IgD-negative memory B cell (primary cell): ENCODE data around the gene MYL3. TPM values are rescaled to one million over a fixed set of nuclear protein-coding genes. Genes with fewer than 3 reads are reported as not detected.
"Not testable (repeated sequence)": the region's sequence is repeated elsewhere in the genome, so short reads cannot be mapped to it uniquely, and the experiment has no call there.

Experiments used
- H3K27ac Mint-ChIP-seq, 3 donors: one replicate each; pipeline ENCODE4 v1.8.0; 2020 to 2022; ENCODE audit warnings: mild to moderate bottlenecking in 3 of 3, mixed read lengths in 3 of 3, moderate library complexity in 1 of 3
- H3K27me3 Mint-ChIP-seq: one replicate; pipeline ENCODE4 v1.8.0; 2021; ENCODE audit warnings: mixed read lengths
- H3K36me3 Mint-ChIP-seq: one replicate; pipeline ENCODE4 v1.8.0; 2020; ENCODE audit warnings: mild to moderate bottlenecking, mixed read lengths
- H3K4me1 Mint-ChIP-seq, 3 donors: one replicate each; pipeline ENCODE4 v1.8.0; 2020 to 2022; ENCODE audit warnings: mixed read lengths in 3 of 3, mild to moderate bottlenecking in 1 of 3
- H3K4me3 Mint-ChIP-seq, 4 donors: one replicate each; pipeline ENCODE4 v1.8.0; 2020 to 2022; ENCODE audit warnings: mild to moderate bottlenecking in 4 of 4, mixed read lengths in 4 of 4, moderate library complexity in 3 of 4
- H3K9me3 Mint-ChIP-seq, 3 donors: one replicate each; pipeline ENCODE4 v1.8.0; 2020 to 2021; ENCODE audit warnings: mixed read lengths in 3 of 3, mild to moderate bottlenecking in 1 of 3
- polyA plus RNA-seq: library from polyadenylated mRNA; unstranded; fragments of 300-500 nt; fragmentation: Illumina TruSeq; gene quantifications from one replicate; pipeline ENCODE4 v1.2.3, GENCODE V29; 2021

Gene MYL3
- not detected for polyA plus RNA-seq

DNA sequence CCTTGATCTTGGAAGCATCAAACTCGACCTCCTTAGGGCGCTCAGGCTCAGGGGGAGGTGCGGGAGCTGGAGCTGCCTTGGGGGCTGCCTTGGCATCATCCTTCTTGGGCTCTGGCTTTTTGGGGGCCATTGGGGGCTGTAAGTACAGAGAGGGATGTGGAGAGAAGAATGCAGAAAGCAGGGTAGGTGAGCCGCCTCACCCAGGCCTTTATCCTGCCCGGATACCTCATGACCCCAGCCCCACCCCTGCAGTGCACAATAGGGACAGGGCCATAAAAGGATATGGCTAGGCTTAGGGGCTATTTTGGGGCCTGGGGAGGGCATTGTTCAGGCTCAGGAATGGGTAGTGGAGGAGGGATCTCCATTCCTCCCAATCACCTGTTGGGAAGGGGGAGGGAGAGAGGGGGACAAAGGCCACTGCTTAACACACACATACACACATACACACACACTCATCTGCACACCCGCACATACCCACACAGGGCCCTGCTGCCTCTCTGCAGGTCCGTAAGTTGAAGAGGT, at the start of gene MYL3:
TSS of gene MYL3 (minus strand) at position 184 of the 522 bp plus-strand sequence. CDS start at position 130, 54 bp downstream.
- Mint-ChIP-seq H3K9me3 (no peaks in the 10 kb centered on the region), H3K27ac (peak within 1 kb of the TSS in 1 of 3 donors; percentile 2), H3K4me1 (no peaks in the 10 kb centered on the region), H3K27me3 (peaks cover 5% of the 10 kb centered on the region), H3K36me3 (no peaks in the 10 kb centered on the region), H3K4me3 (no peak within 1 kb of the TSS)

DNA sequence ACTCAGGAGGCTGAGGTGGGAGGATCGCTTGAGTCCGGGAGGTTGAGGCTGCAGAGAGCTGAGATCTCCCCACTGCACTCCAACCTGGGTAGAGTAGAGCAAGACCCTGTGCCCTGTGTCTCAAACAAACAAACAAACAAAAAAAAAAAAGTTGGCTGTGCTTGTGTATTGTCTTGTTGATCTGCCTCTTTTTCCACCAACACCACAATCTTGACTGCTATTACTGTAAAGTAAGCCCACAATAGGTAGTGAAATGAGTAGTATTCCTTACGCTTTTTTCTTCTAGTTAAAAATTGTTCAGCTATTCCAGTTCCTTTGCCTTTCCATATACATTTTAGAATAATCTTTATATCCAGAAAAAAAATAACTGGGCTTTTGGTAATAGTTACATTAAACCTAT, 49.7 kb upstream of the MYL3 start:
- H3K36me3 Mint-ChIP-seq = peaks cover 3% of the 10 kb centered on the region
- H3K27ac Mint-ChIP-seq = peak overlapping the region in 1 of 3 donors; percentile 19
- H3K27me3 Mint-ChIP-seq = no peaks in the 10 kb centered on the region
- H3K4me1 Mint-ChIP-seq = peaks cover 0 to 5% (median 4%) of the 10 kb centered on the region in 3 donors
- H3K9me3 Mint-ChIP-seq = no peaks in the 10 kb centered on the region
- no peak overlapping the region for H3K4me3 Mint-ChIP-seq

DNA sequence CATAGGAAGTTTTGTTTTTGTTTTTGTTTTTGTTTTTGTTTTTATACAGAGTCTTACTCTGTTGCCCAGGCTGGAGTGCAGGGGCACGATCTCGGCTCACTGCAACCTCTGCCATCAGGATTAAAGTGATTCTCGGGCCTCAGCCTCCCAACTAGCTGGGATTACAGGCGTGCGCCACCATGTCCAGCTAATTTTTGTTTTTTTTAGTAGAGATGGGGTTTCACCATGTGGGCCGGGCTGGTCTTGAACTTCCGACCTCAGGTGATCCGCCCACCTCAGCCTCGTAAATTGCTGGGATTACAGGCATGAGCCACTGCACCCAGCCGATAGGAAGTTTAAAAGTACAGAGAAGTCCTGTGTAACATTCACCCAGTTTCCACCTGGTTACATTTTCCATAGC, 47.7 kb upstream of the MYL3 start:
- not testable (repeated sequence) for H3K4me3 Mint-ChIP-seq, H3K9me3 Mint-ChIP-seq, H3K4me1 Mint-ChIP-seq, H3K27ac Mint-ChIP-seq, H3K27me3 Mint-ChIP-seq, H3K36me3 Mint-ChIP-seq

GRCh38 chr3:46910166-46910760, 47.0 kb upstream of the MYL3 start:
- Mint-ChIP-seq H3K9me3 (no peaks in the 10 kb centered on the region), H3K36me3 (no peaks in the 10 kb centered on the region), H3K27me3 (no peaks in the 10 kb centered on the region), H3K4me1 (peaks cover 0 to 5% (median 4%) of the 10 kb centered on the region in 3 donors), H3K4me3 (no peak overlapping the region), H3K27ac (no peak overlapping the region)

DNA sequence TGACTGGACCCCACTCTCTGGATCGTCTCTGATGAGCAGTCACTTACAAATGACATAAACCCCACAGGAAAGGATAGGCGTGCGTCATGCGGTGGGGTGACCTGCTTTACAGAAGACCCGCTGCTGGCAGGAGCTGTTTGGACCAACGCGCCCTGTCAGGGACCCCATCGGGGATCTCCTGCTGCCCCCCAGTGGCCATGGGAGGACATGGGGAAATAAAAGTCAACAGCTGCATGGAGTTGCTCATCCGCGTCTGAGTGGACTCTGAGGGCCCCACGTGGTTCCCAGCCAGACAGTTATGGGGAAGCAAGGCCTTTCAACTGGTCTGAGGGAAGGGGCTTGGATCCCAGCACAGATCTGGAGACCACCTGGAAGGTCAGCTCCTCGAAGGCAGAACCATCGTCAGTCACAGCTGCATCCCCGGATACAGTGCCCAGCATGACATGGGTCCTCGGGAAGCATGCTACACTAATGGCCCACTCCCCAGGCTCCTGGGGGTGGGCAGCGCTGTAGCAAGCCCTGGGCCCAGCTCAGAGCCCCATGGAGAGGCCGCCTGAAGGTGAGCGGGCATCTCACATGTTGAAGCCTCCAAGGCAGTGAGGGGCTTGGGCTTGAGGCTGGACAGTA, 46.4 kb upstream of the MYL3 start:
- Mint-ChIP-seq H3K27me3 (no peaks in the 10 kb centered on the region), H3K4me3 (peak overlapping the region in 2 of 4 donors; percentile 16 to 69), H3K36me3 (no peaks in the 10 kb centered on the region), H3K4me1 (peaks cover 0 to 5% (median 4%) of the 10 kb centered on the region in 3 donors), H3K27ac (peak overlapping the region in 2 of 3 donors; percentile 29 to 46), H3K9me3 (no peaks in the 10 kb centered on the region)

DNA sequence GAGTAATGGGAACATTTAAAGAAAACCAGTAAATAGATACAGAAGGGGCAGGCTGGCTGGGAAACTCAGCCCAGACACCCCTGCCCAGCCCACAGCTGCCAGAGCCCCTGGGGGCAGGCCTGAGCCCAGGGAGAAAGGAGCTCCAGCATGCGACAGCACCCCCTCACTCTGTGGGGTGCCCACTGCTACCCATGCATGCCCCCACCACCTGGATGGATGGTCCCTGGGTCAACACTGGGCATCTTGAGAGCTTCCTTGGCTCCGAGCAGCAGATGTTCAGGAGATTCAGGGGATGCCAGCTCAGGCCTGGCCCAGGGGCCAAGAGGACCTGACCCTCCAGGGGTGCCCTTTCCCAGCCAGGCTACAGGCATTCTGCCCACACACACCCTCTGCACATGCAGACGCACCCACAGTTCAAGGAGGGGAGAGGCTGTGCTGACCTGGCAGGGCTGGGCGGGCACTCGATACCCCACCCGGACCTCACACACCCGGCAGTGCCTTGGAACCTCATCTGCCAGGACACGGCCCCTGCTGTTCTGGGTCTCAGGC, 45.8 kb upstream of the MYL3 start:
- Mint-ChIP-seq H3K9me3 (no peaks in the 10 kb centered on the region), H3K36me3 (no peaks in the 10 kb centered on the region), H3K27ac (peak overlapping the region in 2 of 3 donors; percentile 29 to 46), H3K4me3 (no peak overlapping the region), H3K4me1 (peaks cover 0 to 5% (median 4%) of the 10 kb centered on the region in 3 donors), H3K27me3 (no peaks in the 10 kb centered on the region)

GRCh38 chr3:46908294-46908985, 45.2 kb upstream of the MYL3 start:
- Mint-ChIP-seq H3K4me1 (peaks cover 0 to 5% (median 4%) of the 10 kb centered on the region in 3 donors), H3K9me3 (no peaks in the 10 kb centered on the region), H3K27ac (no peak overlapping the region), H3K36me3 (no peaks in the 10 kb centered on the region), H3K4me3 (no peak overlapping the region), H3K27me3 (no peaks in the 10 kb centered on the region)

DNA sequence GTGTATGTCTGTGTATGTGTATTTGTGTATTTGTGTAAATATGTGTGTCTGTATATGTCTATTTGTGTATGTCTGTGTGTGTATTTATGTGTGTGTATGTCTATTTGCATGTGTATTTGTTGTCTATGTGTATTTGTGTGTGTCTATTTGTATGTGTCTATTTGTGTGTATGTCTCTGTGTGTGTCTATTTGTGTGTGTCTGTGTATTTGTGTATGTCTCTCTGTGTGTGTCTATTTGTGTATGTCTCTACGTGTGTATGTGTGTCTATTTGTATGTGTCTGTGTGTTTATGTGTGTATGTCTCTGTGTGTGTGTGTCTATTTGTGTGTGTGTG, 44.7 kb upstream of the MYL3 start:
- H3K4me1 Mint-ChIP-seq = peaks cover 0 to 5% (median 4%) of the 10 kb centered on the region in 3 donors
- no peaks in the 10 kb centered on the region for H3K27me3 Mint-ChIP-seq
- H3K4me3 Mint-ChIP-seq = no peak overlapping the region

DNA sequence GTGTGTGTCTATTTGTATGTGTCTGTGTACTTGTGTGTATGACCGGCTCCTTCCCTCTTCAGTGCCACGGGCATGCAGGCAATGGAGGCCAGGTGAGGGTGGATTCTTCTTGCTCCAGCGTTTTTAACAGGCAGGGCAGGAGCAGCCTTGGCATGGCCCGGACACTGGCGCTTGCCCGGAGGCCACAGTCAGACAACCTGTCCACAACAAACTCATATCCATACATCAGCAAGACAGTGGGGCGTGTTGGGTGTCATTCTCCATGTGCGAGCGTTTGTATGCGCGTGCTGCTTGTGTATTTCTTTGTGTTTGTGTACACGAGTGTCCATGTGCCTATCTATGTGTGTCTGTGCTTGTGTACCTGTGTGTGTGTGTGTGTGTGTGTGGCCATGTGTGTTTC, 44.0 kb upstream of the MYL3 start:
- Mint-ChIP-seq H3K4me3 (no peak overlapping the region), H3K27ac (no peak overlapping the region), H3K27me3 (no peaks in the 10 kb centered on the region), H3K4me1 (peaks cover 0 to 5% (median 4%) of the 10 kb centered on the region in 3 donors), H3K9me3 (no peaks in the 10 kb centered on the region), H3K36me3 (no peaks in the 10 kb centered on the region)

More for the DNA sequence above, 44.7 kb upstream of the MYL3 start:
- Mint-ChIP-seq H3K27ac (no peak overlapping the region), H3K9me3 (no peaks in the 10 kb centered on the region), H3K36me3 (no peaks in the 10 kb centered on the region)

DNA sequence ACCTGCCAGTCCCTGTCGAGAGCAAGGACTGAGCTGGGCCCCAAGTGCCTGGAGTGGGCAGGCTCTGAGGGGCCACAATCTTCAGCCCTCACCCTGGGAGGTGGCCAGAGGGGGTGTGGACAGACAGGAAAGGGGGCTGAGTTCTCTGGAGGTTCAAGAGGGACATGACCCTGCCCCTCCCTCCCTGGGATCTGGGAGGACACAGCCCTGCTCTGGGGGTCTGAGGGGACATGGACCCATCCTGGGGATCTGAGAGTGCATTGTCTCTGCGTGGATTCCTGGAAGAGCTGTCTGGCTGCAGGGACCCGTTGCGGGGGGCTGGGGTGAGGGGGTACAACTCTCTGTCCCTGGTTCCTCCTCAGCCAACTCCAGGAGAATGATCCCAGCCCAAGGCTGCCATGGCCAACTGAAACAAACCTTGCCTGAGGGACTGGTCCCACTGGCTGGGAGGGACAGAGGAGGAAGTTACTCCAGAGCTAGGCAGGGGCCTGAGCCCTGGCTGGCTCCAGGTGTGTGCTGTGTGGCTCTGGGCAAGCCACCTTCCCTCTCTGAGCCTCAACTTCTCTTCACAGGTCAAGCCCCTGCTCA, 43.3 kb upstream of the MYL3 start:
- Mint-ChIP-seq H3K4me3 (no peak overlapping the region), H3K27ac (no peak overlapping the region), H3K27me3 (no peaks in the 10 kb centered on the region), H3K9me3 (no peaks in the 10 kb centered on the region), H3K36me3 (no peaks in the 10 kb centered on the region), H3K4me1 (peaks cover 0 to 5% (median 4%) of the 10 kb centered on the region in 3 donors)

DNA sequence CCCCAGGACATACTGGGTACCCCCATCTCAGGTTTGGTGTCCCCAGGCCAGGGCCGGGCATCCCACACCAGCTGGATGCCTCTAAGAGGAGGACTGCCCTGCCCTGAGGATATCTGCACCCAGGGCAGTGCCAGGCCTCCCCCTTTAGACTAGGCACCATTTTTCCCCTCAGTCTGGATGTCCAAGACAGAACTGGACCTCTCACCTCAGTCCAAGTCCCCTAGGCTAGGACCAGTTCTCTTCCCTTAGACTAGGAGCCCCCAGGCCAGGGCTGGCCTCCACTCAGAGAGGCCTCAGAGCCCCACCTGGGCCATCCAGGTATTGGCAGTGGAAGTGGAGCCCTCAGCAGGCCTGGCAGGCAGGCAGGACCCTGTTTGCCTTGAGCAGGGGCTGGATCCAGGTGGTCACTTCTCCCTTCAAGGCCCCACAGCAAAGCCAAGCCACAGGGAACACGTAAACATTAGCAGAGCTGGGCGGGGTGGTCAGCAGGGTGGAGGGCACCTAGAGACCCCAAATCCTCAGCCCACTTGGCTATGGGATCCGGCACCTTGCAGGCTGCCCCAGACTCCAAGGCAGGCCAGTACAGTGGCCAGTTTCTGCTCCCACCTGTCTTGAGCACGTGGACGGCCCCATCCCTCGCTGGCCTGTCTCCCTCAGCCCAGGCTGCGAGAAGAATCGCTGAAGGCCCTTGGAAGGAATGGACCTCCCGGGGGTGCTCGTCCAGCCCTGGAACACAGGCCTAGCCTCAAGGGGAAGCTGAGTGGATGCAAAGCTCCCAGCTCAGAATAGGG, 42.6 kb upstream of the MYL3 start:
- Mint-ChIP-seq H3K27me3 (no peaks in the 10 kb centered on the region), H3K4me3 (no peak overlapping the region), H3K27ac (no peak overlapping the region), H3K4me1 (peaks cover 0 to 5% (median 4%) of the 10 kb centered on the region in 3 donors), H3K9me3 (no peaks in the 10 kb centered on the region), H3K36me3 (no peaks in the 10 kb centered on the region)

- peak overlapping the region in 1 of 3 donors; percentile 43 for H3K27ac Mint-ChIP-seq
- no peak overlapping the region for H3K4me3 Mint-ChIP-seq
- peaks cover 0 to 5% (median 4%) of the 10 kb centered on the region in 3 donors for H3K4me1 Mint-ChIP-seq
- H3K36me3 Mint-ChIP-seq = no peaks in the 10 kb centered on the region
- H3K9me3 Mint-ChIP-seq = no peaks in the 10 kb centered on the region
- no peaks in the 10 kb centered on the region for H3K27me3 Mint-ChIP-seq
Measured at GRCh38 chr3:46905213-46905560, 41.9 kb upstream of the MYL3 start.

GRCh38 chr3:46904303-46905212, 41.3 kb upstream of the MYL3 start:
- Mint-ChIP-seq H3K36me3 (no peaks in the 10 kb centered on the region), H3K4me1 (peaks cover 0 to 3% (median 3%) of the 10 kb centered on the region in 3 donors), H3K27ac (peak overlapping the region in 1 of 3 donors; percentile 43), H3K9me3 (no peaks in the 10 kb centered on the region), H3K4me3 (no peak overlapping the region), H3K27me3 (no peaks in the 10 kb centered on the region)
